ENCODE results near the gene TMEM250.
"Not testable (repeated sequence)": the region's sequence is repeated elsewhere in the genome, so short reads cannot be mapped to it uniquely, and the experiment has no call there.

Gene TMEM250

GRCh38 chr9:136108648-136109266 lies 9.9 kb downstream of the TMEM250 start:
- Histone ChIP-seq H3K27me3 (no peaks in the 10 kb centered on the region), H3K4me1 (peaks cover 93 to 100% (median 97%) of the 10 kb centered on the region in 10 experiments), H4K20me1 (no peaks in the 10 kb centered on the region; a peak in 1 of 22 replicates), H3K9ac (peak overlapping the region; percentile 70 to 80 (median 77)), H3K4me2 (peak overlapping the region; percentile 90 to 99 (median 95)), H3K4me3 (peak overlapping the region; percentile 26 to 64 (median 48); a peak in 18 of 20 replicates), H3K9me3 (replicated peaks in 1 of 11) (no peaks in the 10 kb centered on the region), H3K36me3 (0 out of 22 replicates have a peak, but pooled peaks cover 0 to 3% (median 0%) of the 10 kb centered on the region in 11 experiments), H3K27ac (peak overlapping the region; percentile 74 to 91 (median 85))
- TF ChIP-seq Cebpa-rat (IDR thresholded peaks at IDR 0.05) = no peak

- H3K9me3 ChIP-seq (replicated peaks in 1 of 11) = no peaks in the 10 kb centered on the region
- TF ChIP-seq Cebpa-rat (IDR thresholded peaks at IDR 0.05) = no peak
- no peaks in the 10 kb centered on the region for H3K27me3 ChIP-seq
- H3K36me3 ChIP-seq = no peaks in the 10 kb centered on the region
- no peaks in the 10 kb centered on the region; a peak in 1 of 22 replicates for H4K20me1 ChIP-seq
- H3K4me3 ChIP-seq = no peak overlapping the region; a peak in 1 of 20 replicates
- peak overlapping the region in 10 of 11 experiments; percentile 41 to 91 (median 86); a peak in 19 of 22 replicates for H3K27ac ChIP-seq
- H3K4me2 ChIP-seq = peak overlapping the region; percentile 90 to 99 (median 95)
- peaks cover 93 to 100% (median 100%) of the 10 kb centered on the region in 10 experiments for H3K4me1 ChIP-seq
- H3K9ac ChIP-seq = peak overlapping the region in 9 of 11 experiments; percentile 55 to 80 (median 77); a peak in 15 of 22 replicates
Observed at GRCh38 chr9:136107953-136108647, 10.6 kb downstream of the TMEM250 start.

- Histone ChIP-seq H4K20me1 (no peaks in the 10 kb centered on the region; a peak in 1 of 22 replicates), H3K4me3 (peak overlapping the region in 6 of 10 experiments; percentile 11 to 47 (median 34); a peak in 9 of 20 replicates), H3K4me1 (peaks cover 85 to 100% (median 99%) of the 10 kb centered on the region in 10 experiments), H3K36me3 (no peaks in the 10 kb centered on the region), H3K27ac (peak overlapping the region in 9 of 11 experiments; percentile 41 to 91 (median 88); a peak in 17 of 22 replicates), H3K27me3 (no peaks in the 10 kb centered on the region), H3K9me3 (replicated peaks in 1 of 11) (no peaks in the 10 kb centered on the region), H3K4me2 (peak overlapping the region; percentile 90 to 99 (median 95)), H3K9ac (peak overlapping the region in 9 of 11 experiments; percentile 22 to 80 (median 75); a peak in 17 of 22 replicates)
- no peak for TF ChIP-seq Cebpa-rat (IDR thresholded peaks at IDR 0.05)
Observed at GRCh38 chr9:136107155-136107952, 11.3 kb downstream of the TMEM250 start.

GRCh38 chr9:136105398-136106135 lies 13.1 kb downstream of the TMEM250 start:
- Histone ChIP-seq H3K9me3 (replicated peaks in 1 of 11) (no peaks in the 10 kb centered on the region), H3K27ac (peak overlapping the region in 9 of 11 experiments; percentile 42 to 91 (median 85); a peak in 18 of 22 replicates), H4K20me1 (no peaks in the 10 kb centered on the region; a peak in 1 of 22 replicates), H3K36me3 (no peaks in the 10 kb centered on the region), H3K4me2 (peak overlapping the region; percentile 90 to 99 (median 95)), H3K4me3 (peak overlapping the region in 5 of 10 experiments; percentile 16 to 40 (median 25); a peak in 8 of 20 replicates), H3K9ac (peak overlapping the region in 9 of 11 experiments; percentile 35 to 77 (median 64); a peak in 16 of 22 replicates), H3K4me1 (peaks cover 67 to 87% (median 85%) of the 10 kb centered on the region in 10 experiments), H3K27me3 (no peaks in the 10 kb centered on the region)
- TF ChIP-seq Cebpa-rat (IDR thresholded peaks at IDR 0.05) = no peak

- H3K4me1 ChIP-seq = peaks cover 61 to 87% (median 84%) of the 10 kb centered on the region in 10 experiments
- H3K9me3 ChIP-seq (replicated peaks in 1 of 11) = no peaks in the 10 kb centered on the region
- peak overlapping the region in 9 of 11 experiments; percentile 21 to 77 (median 63); a peak in 15 of 22 replicates for H3K9ac ChIP-seq
- H4K20me1 ChIP-seq = no peaks in the 10 kb centered on the region; a peak in 1 of 22 replicates
- no peak for TF ChIP-seq Cebpa-rat (IDR thresholded peaks at IDR 0.05)
- peak overlapping the region in 8 of 11 experiments; percentile 31 to 91 (median 86); a peak in 15 of 22 replicates for H3K27ac ChIP-seq
- H3K36me3 ChIP-seq = no peaks in the 10 kb centered on the region
- H3K4me3 ChIP-seq = peak overlapping the region in 5 of 10 experiments; percentile 16 to 40 (median 25); a peak in 6 of 20 replicates
- H3K4me2 ChIP-seq = peak overlapping the region; percentile 90 to 99 (median 95)
- H3K27me3 ChIP-seq = no peaks in the 10 kb centered on the region
Observed at GRCh38 chr9:136104916-136105315, 13.8 kb downstream of the TMEM250 start.

GRCh38 chr9:136104488-136104800 lies 14.2 kb downstream of the TMEM250 start:
- Histone ChIP-seq H3K27ac (peak overlapping the region in 3 of 11 experiments; percentile 85 to 91 (median 89); a peak in 3 of 22 replicates), H3K9me3 (replicated peaks in 1 of 11) (no peaks in the 10 kb centered on the region), H3K27me3 (no peaks in the 10 kb centered on the region), H4K20me1 (no peaks in the 10 kb centered on the region; a peak in 1 of 22 replicates), H3K4me2 (peak overlapping the region; percentile 90 to 99 (median 95)), H3K4me1 (peaks cover 58 to 83% (median 81%) of the 10 kb centered on the region in 10 experiments), H3K36me3 (no peaks in the 10 kb centered on the region), H3K4me3 (no peak overlapping the region), H3K9ac (peak overlapping the region in 7 of 11 experiments; percentile 21 to 77 (median 64); a peak in 7 of 22 replicates)
- no peak for TF ChIP-seq Cebpa-rat (IDR thresholded peaks at IDR 0.05)

- Histone ChIP-seq H3K9ac (peak overlapping the region in 3 of 11 experiments; percentile 35 to 46 (median 38); a peak in 4 of 22 replicates), H4K20me1 (no peaks in the 10 kb centered on the region; a peak in 1 of 22 replicates), H3K9me3 (replicated peaks in 1 of 11) (no peaks in the 10 kb centered on the region), H3K4me3 (no peak overlapping the region), H3K27ac (no peak overlapping the region), H3K4me2 (peak overlapping the region; percentile 3 to 99 (median 95); a peak in 20 of 22 replicates), H3K36me3 (no peaks in the 10 kb centered on the region), H3K27me3 (peaks cover 2 to 5% (median 4%) of the 10 kb centered on the region in 11 experiments; a peak in 18 of 22 replicates), H3K4me1 (peaks cover 52 to 82% (median 80%) of the 10 kb centered on the region in 10 experiments)
- no peak for TF ChIP-seq Cebpa-rat (IDR thresholded peaks at IDR 0.05)
Observed at GRCh38 chr9:136103651-136104487, 14.8 kb downstream of the TMEM250 start.

- not testable (repeated sequence) for H3K4me3 ChIP-seq; H3K36me3 ChIP-seq; H3K27ac ChIP-seq; H3K4me2 ChIP-seq; H4K20me1 ChIP-seq; H3K9me3 ChIP-seq (replicated peaks in 1 of 11); H3K9ac ChIP-seq
- Histone ChIP-seq H3K27me3 (peaks cover 21 to 25% (median 23%) of the 10 kb centered on the region in 11 experiments), H3K4me1 (peaks cover 30 to 65% (median 63%) of the 10 kb centered on the region in 10 experiments)
Observed at GRCh38 chr9:136101615-136102074, 17.0 kb downstream of the TMEM250 start.
